Measurements from ENCODE around the gene S100A6.
"Not testable (repeated sequence)": the region's sequence is repeated elsewhere in the genome, so short reads cannot be mapped to it uniquely, and the experiment has no call there.

The S100A6 gene

DNA sequence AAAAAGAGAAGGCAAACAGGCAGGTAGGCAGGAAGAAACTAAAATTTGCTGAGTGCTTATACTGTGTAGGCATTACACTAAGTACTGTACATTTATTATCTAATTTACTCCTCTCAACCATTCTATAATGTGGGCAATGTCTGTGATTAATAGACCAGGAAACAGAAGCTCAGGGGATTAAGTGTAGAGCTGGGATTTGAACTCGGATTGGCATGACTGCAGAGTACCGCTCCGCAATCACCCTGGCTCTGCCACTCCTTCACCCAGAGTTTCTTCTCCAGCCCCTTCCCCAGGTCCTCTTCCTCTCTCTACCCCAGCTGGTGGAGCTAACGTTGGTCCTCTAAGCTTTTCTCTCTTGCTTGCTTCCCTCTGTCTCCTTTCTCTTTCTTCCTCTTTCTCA, 41.3 kb upstream of the S100A6 start:
- TF ChIP-seq, protein P1, sequence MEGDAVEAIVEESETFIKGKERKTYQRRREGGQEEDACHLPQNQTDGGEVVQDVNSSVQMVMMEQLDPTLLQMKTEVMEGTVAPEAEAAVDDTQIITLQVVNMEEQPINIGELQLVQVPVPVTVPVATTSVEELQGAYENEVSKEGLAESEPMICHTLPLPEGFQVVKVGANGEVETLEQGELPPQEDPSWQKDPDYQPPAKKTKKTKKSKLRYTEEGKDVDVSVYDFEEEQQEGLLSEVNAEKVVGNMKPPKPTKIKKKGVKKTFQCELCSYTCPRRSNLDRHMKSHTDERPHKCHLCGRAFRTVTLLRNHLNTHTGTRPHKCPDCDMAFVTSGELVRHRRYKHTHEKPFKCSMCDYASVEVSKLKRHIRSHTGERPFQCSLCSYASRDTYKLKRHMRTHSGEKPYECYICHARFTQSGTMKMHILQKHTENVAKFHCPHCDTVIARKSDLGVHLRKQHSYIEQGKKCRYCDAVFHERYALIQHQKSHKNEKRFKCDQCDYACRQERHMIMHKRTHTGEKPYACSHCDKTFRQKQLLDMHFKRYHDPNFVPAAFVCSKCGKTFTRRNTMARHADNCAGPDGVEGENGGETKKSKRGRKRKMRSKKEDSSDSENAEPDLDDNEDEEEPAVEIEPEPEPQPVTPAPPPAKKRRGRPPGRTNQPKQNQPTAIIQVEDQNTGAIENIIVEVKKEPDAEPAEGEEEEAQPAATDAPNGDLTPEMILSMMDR (IDR thresholded peaks at IDR 0.05; ENCODE audit: control insufficient read depth, extremely low read depth, insufficient read depth): no peak
- no peak for DNase-seq (ENCODE audit: low read depth)
- no peak overlapping the region for H3K4me3 ChIP-seq (ENCODE audit: low read depth, low read length)

- not testable (repeated sequence) for H3K4me3 ChIP-seq (ENCODE audit: low read depth, low read length); DNase-seq (ENCODE audit: low read depth)
Measured at GRCh38 chr1:153575497-153575896, 39.7 kb upstream of the S100A6 start.

DNA sequence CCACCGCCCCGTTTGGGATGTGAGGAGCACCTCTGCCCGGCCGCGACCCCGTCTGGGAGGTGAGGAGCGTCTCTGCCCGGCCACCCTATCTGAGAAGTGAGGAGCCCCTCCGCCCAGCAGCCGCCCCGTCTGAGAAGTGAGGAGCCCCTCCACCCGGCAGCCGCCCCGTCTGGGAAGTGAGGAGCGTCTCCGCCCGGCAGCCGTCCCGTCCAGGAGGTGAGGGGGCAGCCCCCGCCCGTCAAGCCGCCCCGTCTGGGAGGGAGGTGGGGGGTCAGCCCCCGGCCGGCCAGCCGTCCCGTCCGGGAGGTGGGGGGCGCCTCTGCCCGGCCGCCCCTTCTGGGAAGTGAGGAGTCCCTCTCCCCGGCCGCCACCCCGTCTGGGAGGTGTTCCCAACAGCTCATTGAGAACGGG, 39.3 kb upstream of the S100A6 start:
- H3K4me3 ChIP-seq (ENCODE audit: low read depth, low read length); DNase-seq (ENCODE audit: low read depth): not testable (repeated sequence)

DNA sequence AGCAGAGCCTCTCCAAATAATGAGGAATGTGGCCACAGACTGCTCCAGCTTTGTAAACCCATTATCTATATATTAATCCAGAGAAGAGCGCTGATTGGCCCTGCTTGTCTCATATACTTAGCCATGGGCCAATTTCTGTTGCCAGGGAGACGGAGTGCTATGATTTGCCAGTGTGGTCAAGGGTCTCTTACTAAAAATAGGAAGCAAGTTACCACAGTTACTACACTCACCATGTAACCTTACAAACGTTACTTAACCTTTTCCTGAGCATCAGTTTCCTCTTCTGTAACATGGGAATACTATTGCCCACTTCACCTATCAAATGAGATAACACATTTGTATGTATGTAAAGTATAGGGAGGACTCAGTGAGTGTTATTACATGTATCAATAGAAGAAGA, 37.6 kb upstream of the S100A6 start:
- no peak overlapping the region for H3K4me3 ChIP-seq (ENCODE audit: low read depth, low read length)
- TF ChIP-seq, protein P1 (IDR thresholded peaks at IDR 0.05; ENCODE audit: control insufficient read depth, extremely low read depth, insufficient read depth): no peak
- DNase-seq (ENCODE audit: low read depth): no peak

- TF ChIP-seq, protein P1 (IDR thresholded peaks at IDR 0.05; ENCODE audit: control insufficient read depth, extremely low read depth, insufficient read depth): peak; percentile 82
- DNase-seq (ENCODE audit: low read depth): peak; percentile 32
- no peak overlapping the region for H3K4me3 ChIP-seq (ENCODE audit: low read depth, low read length)
Measured at GRCh38 chr1:153572569-153573015, 36.8 kb upstream of the S100A6 start.

DNA sequence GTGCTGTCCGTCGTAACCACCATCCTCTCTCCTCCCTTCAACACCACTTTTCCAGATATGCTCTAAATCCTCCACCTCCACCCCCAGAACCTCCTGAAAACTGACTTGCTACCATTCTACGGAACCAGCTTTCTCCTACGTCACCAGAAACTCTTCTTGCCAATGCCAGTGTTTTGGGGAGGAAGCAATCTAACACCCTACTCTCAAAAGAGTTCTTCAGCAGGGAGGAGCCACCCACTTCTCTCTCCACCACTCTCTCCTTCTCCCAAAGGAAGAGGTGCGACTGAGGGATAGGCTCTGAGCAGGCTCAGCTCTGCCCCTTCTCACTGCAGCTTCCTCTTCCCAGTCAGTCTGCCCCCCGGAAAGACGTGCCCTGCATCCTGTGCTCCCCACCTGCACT, 35.9 kb upstream of the S100A6 start:
- TF ChIP-seq, protein P1 (IDR thresholded peaks at IDR 0.05; ENCODE audit: control insufficient read depth, extremely low read depth, insufficient read depth): no peak
- no peak overlapping the region for H3K4me3 ChIP-seq (ENCODE audit: low read depth, low read length)
- no peak for DNase-seq (ENCODE audit: low read depth)

- H3K4me3 ChIP-seq (ENCODE audit: low read depth, low read length): no peak overlapping the region
- TF ChIP-seq, protein P1 (IDR thresholded peaks at IDR 0.05; ENCODE audit: control insufficient read depth, extremely low read depth, insufficient read depth): no peak
- no peak for DNase-seq (ENCODE audit: low read depth)
Measured at GRCh38 chr1:153570874-153571273, 35.1 kb upstream of the S100A6 start.

DNA sequence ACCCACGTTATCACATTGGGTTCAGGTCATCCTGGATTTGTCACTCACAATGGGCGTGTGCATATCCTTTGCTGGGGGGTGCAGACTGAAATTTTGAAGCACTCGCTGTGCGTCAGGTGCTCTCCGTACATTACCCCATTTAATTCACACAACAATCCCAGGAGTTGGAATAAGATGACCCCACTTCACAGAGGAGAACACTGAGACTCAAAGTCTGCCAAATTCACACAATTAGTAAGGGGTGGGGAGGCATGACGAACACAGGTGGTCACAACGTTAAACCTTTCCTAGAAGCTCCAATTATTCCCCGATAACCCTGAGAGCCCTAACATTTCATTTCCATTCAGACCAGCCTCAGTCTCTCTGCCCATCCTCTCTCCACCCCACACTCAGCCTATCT, 33.7 kb upstream of the S100A6 start:
- no peak for DNase-seq (ENCODE audit: low read depth)
- no peak overlapping the region for H3K4me3 ChIP-seq (ENCODE audit: low read depth, low read length)
- TF ChIP-seq, protein P1 (IDR thresholded peaks at IDR 0.05; ENCODE audit: control insufficient read depth, extremely low read depth, insufficient read depth): no peak
